ENCODE results near the gene COL6A5.
"Not testable (repeated sequence)": the region's sequence is repeated elsewhere in the genome, so short reads cannot be mapped to it uniquely, and the experiment has no call there.

Gene COL6A5

DNA sequence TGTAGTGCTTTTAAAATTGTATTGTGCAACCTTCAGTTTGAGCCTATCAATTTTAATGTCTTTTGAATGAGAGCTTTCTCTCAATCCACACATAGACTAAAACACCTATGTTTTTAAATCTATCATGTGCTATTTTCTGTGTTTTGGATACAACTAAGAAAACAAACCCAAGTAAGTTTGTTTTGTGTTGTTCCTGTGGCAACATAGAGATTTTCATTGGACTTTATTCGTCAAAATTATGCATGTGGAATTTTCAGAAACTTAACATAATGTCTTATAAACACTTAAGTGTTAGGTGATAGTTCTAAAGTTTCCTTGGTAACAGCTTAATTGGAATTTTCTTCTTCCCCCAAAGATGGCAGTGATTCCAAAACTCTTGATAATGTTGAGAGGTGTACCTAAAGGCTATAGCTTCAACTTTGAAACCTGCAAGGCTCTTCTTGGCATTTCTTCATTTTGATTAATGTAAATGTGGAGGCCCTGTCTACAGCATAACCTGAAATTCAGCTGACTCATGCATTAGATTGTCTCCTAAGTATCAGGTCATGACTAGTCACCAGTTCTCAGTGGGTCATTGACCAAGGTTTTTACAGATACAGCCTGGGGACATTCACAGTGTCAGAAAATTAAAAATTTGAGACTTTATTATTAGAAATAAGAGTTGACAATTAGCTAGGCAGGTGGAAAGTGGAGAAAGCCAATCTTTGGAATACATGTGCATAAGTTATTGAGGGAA, 44.4 kb downstream of the COL6A5 start:
- no peak for DNase-seq

DNA sequence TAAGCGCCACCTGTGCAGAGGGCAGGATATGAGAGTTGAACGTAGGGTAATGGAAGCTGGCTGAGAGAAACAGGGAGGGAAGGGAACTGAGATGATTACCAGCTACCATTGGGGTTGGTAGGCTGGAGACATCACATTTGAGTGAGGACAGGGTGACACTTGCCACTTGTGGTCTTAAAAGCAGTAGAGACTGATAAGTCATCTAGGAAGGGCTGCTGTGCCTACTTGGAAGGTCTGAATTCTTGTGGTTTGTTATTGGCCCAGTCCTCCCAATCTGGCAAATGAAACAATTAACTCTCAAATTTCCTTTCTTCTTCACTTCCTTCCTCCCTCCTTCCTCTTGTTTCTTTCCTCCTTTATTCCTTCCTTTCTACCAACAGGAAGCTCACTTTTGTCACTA, 46.8 kb downstream of the COL6A5 start:
- DNase-seq, result no peak

DNA sequence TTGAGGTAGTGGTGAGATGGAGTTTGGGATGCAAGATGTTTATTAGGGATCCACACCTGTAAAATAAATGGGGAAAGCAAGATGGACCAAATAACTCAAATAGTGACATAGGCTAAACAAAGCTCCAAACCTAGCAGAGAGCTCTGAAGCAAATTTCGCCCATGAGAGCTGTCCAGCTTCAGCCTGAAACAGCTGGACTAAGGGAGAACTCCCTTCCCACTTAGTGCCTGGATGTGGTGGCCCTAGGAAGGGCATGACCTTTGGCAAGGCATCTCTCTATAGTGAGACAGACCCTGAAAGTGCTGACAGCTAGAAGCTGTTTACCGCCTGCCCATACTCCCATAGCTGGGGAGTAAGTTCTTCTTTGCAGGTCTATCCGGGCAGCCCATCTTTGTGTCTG, 48.1 kb downstream of the COL6A5 start:
- DNase-seq, result no peak

DNA sequence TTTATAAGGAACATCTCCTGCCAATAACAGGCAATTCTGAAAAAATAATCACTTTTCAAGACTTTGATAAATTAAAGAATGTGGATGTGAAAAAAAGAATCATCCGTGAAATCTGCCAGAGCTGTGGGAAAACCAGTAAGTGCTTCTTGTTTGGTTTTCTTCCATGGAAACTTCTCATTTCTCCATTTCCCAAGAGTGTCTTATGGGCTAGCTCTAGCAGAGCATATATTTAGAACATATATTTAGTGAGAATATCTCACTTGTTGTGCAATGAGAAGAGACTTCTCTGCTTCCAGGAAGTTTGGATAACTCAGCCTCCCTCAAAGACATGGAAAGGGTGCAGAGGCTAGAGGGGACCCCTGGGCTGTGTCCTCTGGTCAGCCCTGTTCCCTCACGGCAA, 49.9 kb downstream of the COL6A5 start:
- no peak for DNase-seq

DNA sequence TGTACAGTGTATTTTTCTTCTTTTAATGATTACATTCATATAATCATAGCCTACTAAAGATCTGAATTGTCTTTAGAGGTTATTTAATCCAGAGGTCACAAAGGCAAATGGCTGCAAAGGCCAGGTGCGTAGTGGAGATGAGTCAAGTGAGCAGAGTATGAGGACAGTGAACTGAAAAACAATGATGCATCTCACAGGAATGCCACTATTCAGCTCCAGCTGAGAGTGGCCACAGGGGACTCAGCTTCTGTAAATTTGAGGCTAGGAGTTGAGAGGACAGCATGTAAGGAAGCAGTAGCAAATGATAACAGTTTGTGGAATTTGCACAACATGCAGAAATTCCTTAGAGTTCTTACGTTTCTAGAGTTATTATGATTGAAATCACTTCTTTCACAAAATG, 50.4 kb downstream of the COL6A5 start:
- DNase-seq, result peak; percentile 91

DNA sequence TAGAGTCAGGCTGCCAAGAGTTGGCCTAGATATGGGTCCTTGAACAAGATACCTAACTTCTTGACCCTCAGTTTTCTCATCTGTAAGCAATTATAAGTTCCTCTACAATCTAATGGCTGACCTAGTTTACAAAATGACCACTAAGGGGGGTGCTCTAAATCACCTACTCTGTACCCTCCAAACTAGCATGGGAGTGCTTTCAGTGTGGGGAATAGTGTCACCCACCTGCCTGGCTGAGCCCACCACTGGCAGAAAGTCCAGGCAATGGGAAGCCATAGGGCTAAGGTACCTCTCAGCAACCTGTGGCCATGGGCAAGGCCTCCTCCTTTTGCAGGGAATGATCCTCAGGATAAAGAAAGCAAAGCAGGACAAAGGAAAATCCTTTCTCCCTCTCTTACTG, 58.9 kb downstream of the COL6A5 start:
- DNase-seq, result no peak

DNA sequence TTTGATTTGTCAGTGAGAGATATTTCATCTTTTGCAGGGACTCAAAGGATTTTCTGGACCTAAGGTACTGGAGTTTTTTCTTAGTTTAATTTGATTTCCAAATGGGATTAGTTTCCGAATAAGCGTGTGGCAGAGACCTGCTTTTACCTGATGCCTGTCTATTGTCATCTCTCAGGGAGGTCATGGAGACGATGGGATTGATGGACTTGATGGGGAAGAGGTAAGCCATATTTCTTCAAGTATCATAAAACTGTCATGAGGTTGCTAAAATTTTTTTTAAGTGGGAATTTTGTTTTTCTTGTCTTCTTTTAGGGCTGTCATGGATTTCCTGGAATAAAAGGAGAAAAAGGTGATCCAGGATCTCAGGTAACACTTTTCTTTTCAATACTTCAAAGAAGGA, 60.5 kb downstream of the COL6A5 start:
- no peak for DNase-seq

DNA sequence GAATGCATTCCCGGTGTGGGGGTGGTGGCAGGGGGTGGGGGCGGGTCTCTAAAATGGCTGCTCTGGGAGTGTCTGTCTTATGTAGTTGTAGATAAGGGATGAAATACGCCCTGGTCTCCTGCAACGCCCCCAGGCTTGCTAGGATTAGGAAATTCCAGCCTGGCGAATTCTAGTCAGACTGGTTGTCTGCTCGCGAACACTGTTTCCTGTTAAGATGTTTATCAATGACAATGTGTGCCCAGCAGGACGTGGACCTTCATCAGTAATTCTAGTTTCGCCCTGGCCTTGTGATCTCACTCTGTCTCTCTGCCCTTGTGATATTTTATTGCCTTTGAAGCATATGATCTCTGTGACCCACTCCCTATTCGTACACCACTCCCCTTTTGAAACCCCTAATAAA, 62.8 kb downstream of the COL6A5 start:
- peak; percentile 58 for DNase-seq

DNA sequence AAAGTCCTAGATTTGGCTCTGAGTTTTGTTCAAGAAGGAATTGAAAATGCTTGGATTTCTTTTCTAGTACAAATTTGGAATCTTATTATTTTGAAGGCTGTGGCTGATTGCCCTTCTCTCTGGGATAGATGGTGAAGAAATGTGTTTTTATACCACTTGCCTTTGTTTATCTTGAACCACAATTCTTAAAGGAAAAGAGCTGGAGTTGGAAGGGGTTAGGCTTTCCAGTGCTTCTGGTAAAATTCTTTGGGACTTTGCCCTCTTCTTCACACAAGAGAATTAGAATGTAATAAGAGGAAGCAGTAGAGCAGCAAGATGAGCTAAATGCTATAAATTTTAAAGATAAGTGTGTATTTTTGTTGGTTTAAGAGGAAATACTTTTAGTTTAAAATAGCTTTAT, 65.8 kb downstream of the COL6A5 start:
- DNase-seq, result no peak

DNA sequence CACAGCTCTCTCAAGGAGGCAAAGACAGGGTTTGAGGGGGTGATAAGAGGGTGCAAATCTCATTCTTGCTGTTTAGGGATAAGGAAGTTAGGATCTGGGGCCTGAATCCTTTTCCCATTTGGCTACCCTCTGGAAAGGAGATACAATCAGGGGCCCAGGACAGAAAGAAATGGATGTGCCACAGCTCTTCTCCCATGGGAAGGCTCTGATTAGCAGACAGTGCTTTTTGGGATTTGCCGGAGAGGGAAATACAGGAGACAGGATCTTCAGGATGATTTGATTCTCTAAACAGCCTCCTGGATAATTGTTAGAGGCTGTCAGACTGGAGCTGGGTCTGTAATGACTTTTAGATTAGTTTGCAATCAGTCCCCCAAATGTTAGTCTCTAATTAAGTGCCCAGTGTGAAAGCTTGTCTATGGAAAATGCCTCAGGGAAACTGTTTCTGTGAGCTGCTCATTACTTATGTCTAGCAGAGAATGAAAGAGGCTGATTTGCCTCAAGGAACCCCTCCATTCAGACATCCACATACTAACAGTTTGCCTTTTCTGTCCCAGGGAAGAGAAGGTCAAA, 67.6 kb downstream of the COL6A5 start:
- DNase-seq, result no peak

DNA sequence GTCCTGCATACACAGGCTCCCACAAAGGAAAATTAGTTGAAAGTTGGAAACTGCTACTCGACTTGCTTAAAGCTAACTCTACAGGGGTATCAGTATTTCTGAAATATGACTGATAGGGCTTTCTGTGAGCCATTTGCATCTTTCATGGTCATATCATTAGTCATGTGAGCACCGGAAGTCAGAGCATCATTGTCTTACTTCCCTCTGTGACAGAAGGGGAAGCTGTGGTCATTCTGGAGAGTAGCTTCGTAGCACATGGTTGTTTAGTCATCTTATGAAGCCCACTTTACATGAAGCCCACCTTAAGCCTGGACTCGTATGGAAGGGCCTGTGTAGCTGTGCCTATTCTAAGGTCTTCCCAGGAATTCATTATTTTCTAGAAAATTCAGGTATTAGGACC, 69.0 kb downstream of the COL6A5 start:
- DNase-seq, result no peak

DNA sequence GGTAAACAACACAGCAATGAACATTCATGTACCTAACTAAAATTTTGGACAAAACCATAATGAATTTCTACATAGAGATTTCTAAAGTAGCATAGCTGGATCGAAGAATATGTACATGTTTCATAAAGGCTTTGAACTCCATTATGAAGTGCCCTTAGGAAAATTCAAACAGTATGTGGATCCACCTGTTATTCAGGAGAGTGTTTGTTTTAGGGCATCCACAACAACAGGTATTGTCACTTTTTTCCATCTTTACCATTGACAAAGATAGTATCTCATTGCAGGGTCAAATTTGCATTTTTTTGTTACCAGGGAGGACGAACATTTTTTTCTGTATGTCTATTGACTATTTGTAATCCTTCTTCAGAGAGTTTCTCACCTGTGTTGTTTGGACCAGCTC, 75.0 kb downstream of the COL6A5 start:
- no peak for DNase-seq

DNA sequence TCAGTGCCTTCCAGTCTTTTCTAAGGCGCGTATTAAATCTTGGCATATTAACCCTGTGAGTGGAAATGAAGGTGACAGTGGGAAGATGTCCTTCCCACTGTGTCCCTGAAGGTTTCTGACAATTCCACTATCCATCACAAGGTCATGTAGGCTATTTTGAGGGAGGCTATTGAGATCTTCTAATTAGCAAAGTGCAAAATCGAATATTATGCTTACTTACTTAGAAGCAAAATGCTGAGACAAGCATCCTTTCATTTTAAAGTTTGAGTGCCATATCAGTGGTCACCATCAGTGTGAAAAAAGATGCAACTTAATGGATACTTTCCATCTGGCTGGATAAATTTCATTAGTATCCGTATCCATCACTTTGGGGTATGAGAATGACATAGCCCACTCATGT, 77.6 kb downstream of the COL6A5 start:
- no peak for DNase-seq

DNA sequence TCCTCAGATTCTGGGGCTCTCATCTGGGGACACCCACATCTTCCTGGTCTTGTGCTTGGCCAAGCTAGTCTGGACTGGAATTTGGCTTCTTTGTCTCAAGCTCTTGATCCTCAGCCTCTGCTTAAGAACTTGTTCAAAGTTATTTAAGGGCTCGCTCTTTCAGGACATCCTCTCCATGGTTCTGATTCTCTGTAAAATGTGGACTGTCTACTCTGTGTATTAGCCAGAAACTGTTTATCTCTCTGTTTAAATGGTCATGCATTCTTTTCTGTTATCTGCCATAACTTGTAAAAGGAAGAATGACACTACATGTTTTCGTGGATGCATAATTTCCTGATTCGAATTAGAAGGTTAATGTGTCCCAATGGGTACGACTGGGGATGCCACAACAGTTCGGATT, 79.4 kb downstream of the COL6A5 start:
- DNase-seq, result no peak

DNA sequence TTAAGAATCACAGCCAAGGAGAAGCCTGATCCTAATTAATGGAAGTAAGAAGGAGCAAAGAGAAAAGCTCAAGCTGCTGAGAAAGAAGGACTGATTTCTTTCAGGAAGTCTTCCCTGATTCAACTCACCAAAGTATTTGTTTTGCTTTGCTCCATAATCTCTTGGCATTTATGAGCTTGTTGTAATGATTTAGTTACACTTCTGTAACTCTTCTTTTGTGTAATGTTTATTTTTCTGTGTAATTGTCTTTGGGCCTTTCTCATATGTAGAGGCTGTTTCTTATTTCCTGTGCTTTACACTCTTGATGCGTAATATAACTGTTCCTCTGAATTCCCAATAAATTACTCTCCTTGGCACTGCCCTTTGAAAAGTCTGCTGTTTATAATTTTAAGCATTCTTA, 80.0 kb downstream of the COL6A5 start:
- DNase-seq, result no peak

DNA sequence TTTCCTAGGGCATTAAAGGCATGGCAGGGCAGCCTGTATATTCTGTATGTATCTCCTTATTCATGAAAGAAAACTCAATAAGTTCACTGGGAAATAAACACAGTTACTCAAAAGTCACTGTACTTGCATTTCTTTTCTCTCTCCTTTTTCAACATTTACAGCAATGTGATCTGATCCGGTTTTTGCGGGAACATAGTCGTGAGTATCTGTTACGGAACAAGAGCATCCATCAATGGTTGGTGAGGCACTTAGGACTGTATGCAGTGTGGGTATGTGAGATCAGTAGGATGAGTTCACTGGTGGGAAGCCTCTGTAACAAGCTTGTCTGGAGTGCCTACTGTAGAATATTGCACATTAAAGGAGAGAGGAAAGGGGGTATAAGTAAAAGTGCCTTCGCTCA, 80.7 kb downstream of the COL6A5 start:
- DNase-seq, result no peak

DNA sequence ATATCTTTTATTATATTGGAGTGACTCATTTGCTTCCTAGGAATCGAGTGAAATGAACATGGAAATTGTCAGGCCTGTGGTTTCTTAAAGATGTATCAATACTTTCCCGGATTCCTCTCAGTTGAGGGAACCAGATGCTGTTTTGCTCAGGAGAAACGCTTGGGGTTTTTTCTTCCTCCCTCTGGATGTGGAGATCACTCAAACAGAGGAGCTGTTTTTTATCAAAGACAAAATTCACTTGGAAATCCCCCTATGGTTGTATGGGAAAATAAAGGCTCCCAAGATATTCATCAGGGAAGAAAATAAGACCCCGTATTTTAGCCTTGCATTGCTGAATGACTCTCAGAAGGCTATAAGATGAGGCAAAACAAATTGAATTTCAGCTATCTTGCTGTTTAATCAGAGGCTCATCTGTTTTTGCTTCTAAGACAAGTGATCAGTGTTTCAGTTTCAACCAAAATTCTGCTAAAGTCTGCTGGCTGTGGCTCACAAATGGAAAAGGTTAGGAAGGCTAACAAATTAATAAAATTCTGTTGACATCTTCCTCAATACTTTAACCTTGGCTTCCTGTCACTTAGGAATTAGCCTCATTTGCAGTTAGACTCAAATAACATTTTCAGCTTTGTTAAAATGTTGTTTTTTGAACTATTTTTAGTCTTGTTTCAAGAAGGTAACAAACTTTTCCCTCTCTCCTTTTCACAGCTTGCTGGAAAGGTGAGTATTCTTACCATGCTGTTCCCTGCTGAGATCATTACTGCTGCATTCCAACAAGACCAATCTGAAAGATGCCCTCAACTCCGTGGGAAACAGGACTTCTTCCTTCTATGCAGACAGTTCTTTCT, 83.6 kb downstream of the COL6A5 start:
- DNase-seq, result no peak

DNA sequence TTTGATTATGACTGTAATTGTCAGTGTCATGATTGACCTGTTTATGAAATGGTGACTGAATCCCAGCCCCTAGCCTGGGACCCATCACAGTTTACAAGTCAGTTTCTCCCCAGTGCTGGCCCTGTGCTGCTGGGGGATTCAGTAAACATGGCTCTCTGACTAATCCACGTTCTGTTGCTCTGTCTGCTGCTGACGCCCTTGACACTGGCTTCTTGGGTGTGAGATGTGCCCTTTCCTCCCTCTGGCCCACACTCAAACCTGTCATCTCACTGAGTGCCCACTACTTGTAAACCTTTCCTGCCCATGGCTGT, 84.2 kb downstream of the COL6A5 start:
- DNase-seq, result no peak

DNA sequence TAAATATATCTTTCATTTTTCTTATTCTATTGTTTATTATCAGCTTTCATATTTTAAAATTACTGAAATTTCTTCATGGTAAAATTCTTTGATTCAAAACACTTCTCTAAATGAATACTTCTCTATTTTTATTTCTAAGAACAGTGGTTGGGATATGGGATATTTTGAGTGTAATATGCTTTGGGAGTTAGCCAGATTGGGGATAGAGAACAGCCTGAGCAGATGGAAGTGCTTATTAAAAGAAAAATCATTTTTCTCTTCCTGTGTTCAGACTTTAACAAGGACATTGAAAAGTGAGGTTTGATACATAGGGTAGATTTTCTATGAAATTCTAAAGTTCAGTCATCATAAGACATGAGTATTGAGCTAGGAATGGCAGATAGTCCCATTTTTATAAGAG, 84.8 kb downstream of the COL6A5 start:
- no peak for DNase-seq

DNA sequence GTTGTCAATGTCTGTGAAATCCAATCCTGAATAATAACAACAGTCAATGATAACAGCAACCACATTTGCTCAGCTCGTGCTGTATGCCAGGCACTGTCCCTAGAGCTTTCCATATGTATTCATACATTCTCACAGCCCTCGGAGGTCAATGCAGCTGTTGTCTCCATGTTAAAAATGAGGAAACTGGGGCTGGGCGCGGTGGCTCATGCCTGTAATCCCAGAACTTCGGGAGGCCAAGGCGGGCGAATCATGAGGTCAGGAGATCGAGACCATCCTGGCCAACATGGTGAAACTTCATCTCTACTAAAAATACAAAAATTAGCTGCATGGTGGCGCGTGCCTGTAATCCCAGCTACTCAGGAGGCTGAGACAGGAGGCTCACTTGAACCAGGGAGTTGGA, 86.6 kb downstream of the COL6A5 start:
- DNase-seq, result not testable (repeated sequence)

DNA sequence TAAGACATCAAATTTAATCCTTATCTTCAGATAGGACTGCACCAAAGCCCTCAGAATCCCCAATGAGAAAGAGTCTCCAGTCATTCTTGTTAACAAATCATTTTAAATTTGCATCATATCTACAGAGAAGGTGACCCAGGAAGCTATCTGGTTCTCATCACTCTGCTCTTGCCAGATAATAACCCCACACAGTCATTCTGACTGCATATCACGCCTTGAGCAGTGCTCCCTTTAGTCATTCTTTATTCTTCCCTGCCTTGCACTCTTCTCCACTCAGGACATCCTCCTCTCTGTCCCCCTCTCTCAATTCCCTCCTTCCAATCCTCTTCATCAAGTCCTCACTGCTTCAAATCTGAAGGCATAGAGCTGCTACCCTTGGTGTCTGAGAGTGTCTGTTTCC, 87.8 kb downstream of the COL6A5 start:
- no peak for DNase-seq

DNA sequence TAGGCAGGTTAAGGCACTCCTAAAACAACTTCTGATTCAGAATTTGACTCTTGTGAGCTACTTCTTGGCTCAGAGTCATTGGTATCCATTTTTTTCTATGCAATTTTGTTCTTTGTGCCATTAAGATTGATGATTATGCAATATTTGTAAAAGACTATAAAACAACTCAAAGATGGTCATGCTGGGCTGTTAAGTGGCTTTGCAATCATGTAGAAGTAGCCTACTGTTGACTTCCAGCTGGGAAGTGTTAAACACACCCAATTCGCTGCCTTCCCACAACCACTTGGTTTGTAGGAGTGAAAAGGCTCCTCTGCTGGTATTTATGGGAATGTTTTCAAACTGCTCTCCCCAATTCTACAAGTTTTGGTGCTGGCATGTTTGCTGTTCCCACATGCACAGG, 96.8 kb downstream of the COL6A5 start:
- DNase-seq, result no peak

DNA sequence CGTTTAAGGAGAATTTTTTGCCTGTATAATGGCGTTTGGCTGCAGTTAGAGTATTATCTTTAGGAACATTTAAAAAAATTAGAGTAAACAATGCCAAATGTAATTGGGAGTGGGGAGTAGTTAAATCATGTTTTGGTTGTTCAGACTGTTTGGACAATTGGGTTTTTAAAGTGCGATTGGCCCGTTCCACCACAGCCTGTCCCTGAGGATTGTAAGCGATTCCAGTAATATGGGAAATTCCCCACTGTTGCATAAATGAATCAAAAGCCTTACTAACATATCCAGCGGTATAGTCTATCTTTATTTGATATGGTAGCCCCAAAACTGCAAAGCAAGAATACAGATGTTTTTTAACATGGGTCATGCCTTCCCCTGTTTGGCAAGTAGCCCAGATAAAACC, 101.4 kb downstream of the COL6A5 start:
- DNase-seq, result not testable (repeated sequence)

DNA sequence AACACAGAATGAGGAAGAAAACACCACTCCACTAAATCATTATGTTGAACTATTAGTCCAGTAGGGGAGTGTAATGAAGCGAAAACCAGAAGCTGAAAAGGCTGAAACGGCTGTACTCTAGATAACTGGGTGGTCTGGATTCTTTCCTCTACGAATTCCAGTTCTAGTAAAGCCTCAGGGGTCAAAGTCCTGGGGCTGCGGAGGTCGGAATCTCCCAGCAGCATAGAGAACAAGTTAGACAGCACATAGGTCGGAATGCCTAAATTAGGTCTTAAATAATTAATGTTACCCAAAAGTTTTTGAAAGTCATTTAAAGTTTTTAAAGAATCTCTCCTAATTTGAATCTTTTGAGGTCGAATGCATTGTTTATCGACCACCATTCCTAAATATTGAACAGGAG, 102.7 kb downstream of the COL6A5 start:
- DNase-seq, result peak; percentile 64

DNA sequence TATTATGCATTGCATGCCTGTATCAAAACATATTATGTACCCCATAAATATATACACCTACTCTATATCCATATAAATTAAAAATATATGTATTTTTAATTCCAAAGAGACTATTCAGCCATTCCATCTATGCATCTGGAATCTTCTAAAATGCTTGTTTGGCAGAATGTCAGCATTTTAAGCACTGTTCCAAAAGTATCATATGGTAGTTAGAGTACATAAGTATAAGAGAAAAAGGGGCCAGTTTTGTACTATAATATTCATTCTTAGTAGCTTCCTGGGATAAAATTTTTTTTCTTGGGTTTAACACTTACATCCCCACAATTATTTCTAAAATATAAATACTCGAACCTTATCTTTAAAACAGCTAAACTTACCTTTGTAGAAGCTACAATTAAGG, 111.1 kb downstream of the COL6A5 start:
- no peak for DNase-seq

All from islet precursor cell (in vitro differentiated cells).